H9 (cell line): Measurements from ENCODE around the gene PELI2. TPM values are rescaled to one million over a fixed set of nuclear protein-coding genes. Genes with fewer than 3 reads are reported as not detected.
A peak's percentile ranks its signal among the peaks of the same experiment; 100 is the strongest.

Experiments used
- DNase-seq: peaks from one replicate; pipeline ENCODE4 v3.0.0-alpha.2; 2017
- H2AFZ ChIP-seq: one replicate; pipeline ENCODE4 v1.6.1; 2013; ENCODE audit warnings: mild to moderate bottlenecking, low read length, control low read depth, moderate library complexity
- H2AK5ac ChIP-seq: 2 replicates; pipeline ENCODE4 v1.6.1; 2013; ENCODE audit warnings: low read length, control low read depth, mixed read lengths; ENCODE audit not compliant: insufficient read length
- H2BK120ac ChIP-seq: one replicate; pipeline ENCODE4 v1.6.1; 2013; ENCODE audit warnings: low read depth, mild to moderate bottlenecking, low read length, control low read depth, inconsistent platforms; ENCODE audit not compliant: poor library complexity, severe bottlenecking
- H2BK12ac ChIP-seq: 2 replicates; pipeline ENCODE4 v1.6.1; 2013; ENCODE audit warnings: low read length, control low read depth, mixed read lengths, low read depth; ENCODE audit not compliant: insufficient read length
- H2BK15ac ChIP-seq: 2 replicates; pipeline ENCODE4 v1.6.1; 2013; ENCODE audit warnings: low read depth, low read length, control low read depth
- H2BK20ac ChIP-seq: one replicate; pipeline ENCODE4 v1.6.1; 2013; ENCODE audit warnings: low read depth, mild to moderate bottlenecking, low read length, control low read depth, inconsistent platforms; ENCODE audit not compliant: poor library complexity, severe bottlenecking
- H2BK5ac ChIP-seq: 2 replicates; pipeline ENCODE4 v1.6.1; 2013; ENCODE audit warnings: low read length, control low read depth, mixed read lengths; ENCODE audit not compliant: insufficient read length
- H3K14ac ChIP-seq: 2 replicates; pipeline ENCODE4 v1.6.1; 2013; ENCODE audit warnings: low read length, control low read depth; ENCODE audit not compliant: insufficient read depth
- H3K18ac ChIP-seq: 2 replicates; pipeline ENCODE4 v1.6.1; 2013; ENCODE audit warnings: low read depth, mild to moderate bottlenecking, mixed read lengths, low read length, control low read depth; ENCODE audit not compliant: insufficient read length
- H3K23ac ChIP-seq: 2 replicates; pipeline ENCODE4 v1.6.1; 2013; ENCODE audit warnings: low read length, control low read depth, mixed read lengths, low read depth; ENCODE audit not compliant: insufficient read length
- H3K23me2 ChIP-seq: 2 replicates; pipeline ENCODE4 v1.6.1; 2013; ENCODE audit warnings: low read depth, mild to moderate bottlenecking, mixed read lengths, low read length, control low read depth; ENCODE audit not compliant: insufficient read length, poor library complexity, severe bottlenecking
- H3K27ac ChIP-seq: 2 replicates; pipeline ENCODE4 v1.5.1; 2013; ENCODE audit warnings: low read length, control low read depth, mixed read lengths, low read depth; ENCODE audit not compliant: insufficient read length
- H3K27me3 ChIP-seq: 2 replicates; pipeline ENCODE4 v1.6.1; 2013; ENCODE audit warnings: low read length, control low read depth, inconsistent platforms; ENCODE audit not compliant: insufficient read depth
- H3K4ac ChIP-seq: 2 replicates; pipeline ENCODE4 v1.6.1; 2013; ENCODE audit warnings: low read depth, mild to moderate bottlenecking, control low read depth, inconsistent platforms, low read length, moderate library complexity
- H3K4me1 ChIP-seq: 2 replicates; pipeline ENCODE4 v1.6.1; 2013; ENCODE audit warnings: low read length, control low read depth, inconsistent platforms; ENCODE audit not compliant: insufficient read depth
- H3K4me2 ChIP-seq: 2 replicates; pipeline ENCODE4 v1.6.1; 2013; ENCODE audit warnings: low read length, control low read depth, mixed read lengths; ENCODE audit not compliant: insufficient read length, insufficient read depth
- H3K56ac ChIP-seq: 2 replicates; pipeline ENCODE4 v1.6.1; 2013; ENCODE audit warnings: low read depth, mild to moderate bottlenecking, mixed read lengths, low read length, control low read depth; ENCODE audit not compliant: insufficient read length
- H3K79me1 ChIP-seq: 2 replicates; pipeline ENCODE4 v1.6.1; 2013; ENCODE audit warnings: low read depth, mild to moderate bottlenecking, moderate library complexity, low read length, control low read depth, inconsistent platforms; ENCODE audit not compliant: insufficient read depth, poor library complexity, severe bottlenecking
- H3K79me2 ChIP-seq: 2 replicates; pipeline ENCODE4 v1.6.1; 2013; ENCODE audit warnings: low read length, control low read depth, inconsistent platforms; ENCODE audit not compliant: insufficient read depth
- H3K9ac ChIP-seq: 2 replicates; pipeline ENCODE4 v1.6.1; 2013; ENCODE audit warnings: low read length, control low read depth, mixed read lengths; ENCODE audit not compliant: insufficient read length; ENCODE audit errors: extremely low read depth
- H3K9me3 ChIP-seq: one replicate; pipeline ENCODE4 v1.6.1; 2013; ENCODE audit warnings: low read depth, low read length, inconsistent platforms; ENCODE audit not compliant: control insufficient read depth
- H3T11ph ChIP-seq: one replicate; pipeline ENCODE4 v1.6.1; 2013; ENCODE audit warnings: mild to moderate bottlenecking, low read length, control low read depth, inconsistent platforms
- H4K20me1 ChIP-seq: one replicate; pipeline ENCODE4 v1.6.1; 2013; ENCODE audit not compliant: control insufficient read depth, insufficient read length, insufficient read depth
- H4K5ac ChIP-seq: 2 replicates; pipeline ENCODE4 v1.6.1; 2013; ENCODE audit warnings: low read depth, mild to moderate bottlenecking, mixed read lengths, low read length, control low read depth; ENCODE audit not compliant: insufficient read length
- H4K8ac ChIP-seq: replicated peaks from 2 replicates; pipeline ENCODE4 v1.6.1; 2013; ENCODE audit warnings: low read length, control low read depth, mixed read lengths, low read depth; ENCODE audit not compliant: insufficient read length
- H4K91ac ChIP-seq: 2 replicates; pipeline ENCODE4 v1.6.1; 2013; ENCODE audit warnings: low read depth, mild to moderate bottlenecking, moderate library complexity, mixed read lengths, low read length, control low read depth; ENCODE audit not compliant: insufficient read length
- H3K27ac Mint-ChIP-seq, 3 experiments: 2 replicates in 2 of 3; 3 replicates in 1 of 3; pipeline ENCODE4 v1.8.0; 2020 to 2021; ENCODE audit warnings: mixed read lengths in 3 of 3, mild to moderate bottlenecking in 1 of 3, moderate library complexity in 1 of 3
- H3K27me3 Mint-ChIP-seq: 2 replicates; pipeline ENCODE4 v1.8.0; 2021; ENCODE audit warnings: low read depth, mild to moderate bottlenecking, moderate library complexity, mixed read lengths
- H3K36me3 Mint-ChIP-seq, 3 experiments: 2 replicates in 2 of 3; 3 replicates in 1 of 3; pipeline ENCODE4 v1.8.0; 2020 to 2021; ENCODE audit warnings: low read depth in 3 of 3, mixed read lengths in 3 of 3; ENCODE audit not compliant: insufficient read depth in 1 of 3
- H3K4me1 Mint-ChIP-seq, 2 experiments: 2 replicates each; pipeline ENCODE4 v1.8.0; 2020; ENCODE audit warnings: mixed read lengths in 2 of 2
- H3K4me3 Mint-ChIP-seq, 2 experiments: 2 replicates in 1 of 2; 3 replicates in 1 of 2; pipeline ENCODE4 v1.8.0; 2020 to 2021; ENCODE audit warnings: mild to moderate bottlenecking in 2 of 2, mixed read lengths in 2 of 2, moderate library complexity in 1 of 2
- H3K9me3 Mint-ChIP-seq, 2 experiments: 2 replicates in 1 of 2; 3 replicates in 1 of 2; pipeline ENCODE4 v1.8.0; 2020; ENCODE audit warnings: mild to moderate bottlenecking in 2 of 2, mixed read lengths in 2 of 2, moderate library complexity in 1 of 2
- CTCF ChIP-seq: fragments of 200-600 bp; sonication (generic); conservative IDR thresholded peaks from 3 replicates; pipeline ENCODE4 v1.8.0; 2021; ENCODE audit warnings: antibody characterized with exemption, mild to moderate bottlenecking
- WGBS: extraction: QIAGEN DNeasy Blood & Tissue Kit; methylation state at CpG from one replicate; pipeline ENCODE4 v1.1.7; 2013; ENCODE audit warnings: missing lambda C conversion rate, low lambda C conversion rate, mixed read lengths; ENCODE audit not compliant: insufficient read length; ENCODE audit errors: extremely low coverage; 5-methylcytosine and 5-hydroxymethylcytosine counted together
- total RNA-seq: library from RNA; stranded (reverse); gene quantifications from 2 replicates; pipeline ENCODE4 v1.2.1, GENCODE V29; 2021

The PELI2 gene
- total RNA-seq, 1 experiment from 2014 or later: 18.0 TPM

- no peak overlapping the region for H2BK20ac ChIP-seq
- H4K91ac ChIP-seq: no peak overlapping the region
- no peaks in the 10 kb centered on the region for H3K23me2 ChIP-seq
- H3K79me2 ChIP-seq: no peaks in the 10 kb centered on the region; the same call in 1 of the 2 replicates
- no peak overlapping the region for H4K8ac ChIP-seq
- H3K79me1 ChIP-seq: peaks cover 5% of the 10 kb centered on the region
- H2AK5ac ChIP-seq: no peak overlapping the region
- no peak overlapping the region for H3T11ph ChIP-seq
- H2BK5ac ChIP-seq: no peak overlapping the region
- no peak for TF ChIP-seq CTCF
- no peak overlapping the region for H4K5ac ChIP-seq
- H3K23ac ChIP-seq: no peak overlapping the region
- H2BK120ac ChIP-seq: no peak overlapping the region
- no peaks in the 10 kb centered on the region for H3K27me3 ChIP-seq
- no peak overlapping the region for H2BK12ac ChIP-seq
- no peak overlapping the region for H3K27ac ChIP-seq
- H3K27ac Mint-ChIP-seq: no peak overlapping the region
- no CpG with 5 or more reads among the region's 9 CpGs for WGBS
- H3K18ac ChIP-seq: peak overlapping the region; percentile 59
- H3K9ac ChIP-seq: peak overlapping the region; percentile 8
- H3K4me1 Mint-ChIP-seq: peaks cover 22 to 51% of the 10 kb centered on the region in 2 experiments
- no peaks in the 10 kb centered on the region for H4K20me1 ChIP-seq
- no peaks in the 10 kb centered on the region for H3K9me3 ChIP-seq
- H3K4me2 ChIP-seq: peak overlapping the region; percentile 18
- no peak overlapping the region for H3K4ac ChIP-seq
- no peak overlapping the region for H3K56ac ChIP-seq
- peak; percentile 34 for DNase-seq
- H2AFZ ChIP-seq: no peak overlapping the region
- no peaks in the 10 kb centered on the region for H3K9me3 Mint-ChIP-seq
- H3K4me1 ChIP-seq: peaks cover 13% of the 10 kb centered on the region
- no peak overlapping the region for H3K14ac ChIP-seq
- no peak overlapping the region for H2BK15ac ChIP-seq
- peak overlapping the region in 1 of 2 experiments; percentile 53; a peak in 2 of 5 replicates for H3K4me3 Mint-ChIP-seq
- H3K27me3 Mint-ChIP-seq: no peaks in the 10 kb centered on the region
- no peaks in the 10 kb centered on the region; a peak in 1 of 7 replicates for H3K36me3 Mint-ChIP-seq
Measured at GRCh38 chr14:56137849-56138248, 19.6 kb downstream of the PELI2 start.
